Measurements from ENCODE around the gene ADAMTS17.

The ADAMTS17 gene

GRCh38 chr15:100008258-100008657, 333.5 kb downstream of the ADAMTS17 start:
- no peak for DNase-seq (ENCODE audit: low read depth)

DNA sequence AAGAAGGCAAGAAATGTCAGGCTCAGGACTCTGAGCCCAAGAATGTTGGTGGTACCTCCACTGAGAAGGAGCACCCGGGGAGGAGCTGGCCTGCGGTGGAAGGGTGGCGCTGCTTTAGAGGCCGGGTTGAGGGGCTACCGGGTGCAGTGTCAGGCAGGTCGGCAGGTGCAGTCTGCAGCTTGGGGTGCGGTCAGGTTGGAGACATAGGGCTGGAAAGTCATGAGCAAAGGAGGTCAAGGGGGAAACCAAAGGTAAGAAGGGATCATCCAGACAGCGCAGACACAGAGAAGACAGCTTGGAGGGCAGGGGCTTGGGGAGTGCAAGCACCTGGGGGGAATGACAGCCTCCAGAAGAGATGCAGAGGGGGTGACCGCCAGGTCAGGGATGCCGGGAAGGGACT, 334.2 kb downstream of the ADAMTS17 start:
- DNase-seq (ENCODE audit: low read depth), result no peak
- no peak for TF ChIP-seq CTCF (conservative IDR thresholded peaks at IDR 0.05; ENCODE audit: control insufficient read depth, insufficient read depth, low read depth, low read length)
- no peak overlapping the region for H3K4me3 ChIP-seq (ENCODE audit: control insufficient read depth, low read depth, low read length)

More at GRCh38 chr15:100008258-100008657, 333.5 kb downstream of the ADAMTS17 start:
- TF ChIP-seq CTCF (conservative IDR thresholded peaks at IDR 0.05; ENCODE audit: control insufficient read depth, insufficient read depth, low read depth, low read length), result no peak
- no peak overlapping the region for H3K4me3 ChIP-seq (ENCODE audit: control insufficient read depth, low read depth, low read length)

DNA sequence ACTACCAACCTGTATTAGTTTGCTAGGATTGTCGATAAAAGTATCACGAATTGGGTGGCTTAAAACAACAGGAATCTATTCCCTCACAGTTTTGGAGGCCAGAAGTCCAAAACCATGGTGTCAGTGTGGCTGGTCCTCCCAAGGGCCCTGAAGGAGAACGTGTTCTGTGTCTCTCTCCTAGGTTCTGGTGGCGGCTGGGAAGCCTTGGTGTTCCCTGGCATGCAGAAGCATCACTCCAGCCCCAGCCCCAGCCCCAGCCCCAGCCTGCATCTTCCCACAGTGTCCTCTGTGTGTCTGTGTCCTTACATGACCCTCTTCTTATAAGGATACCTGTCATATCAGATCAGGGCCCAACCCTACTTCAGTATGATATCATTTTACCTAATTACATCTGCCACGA, 336.1 kb downstream of the ADAMTS17 start:
- no peak for DNase-seq (ENCODE audit: low read depth)
- TF ChIP-seq CTCF (conservative IDR thresholded peaks at IDR 0.05; ENCODE audit: control insufficient read depth, insufficient read depth, low read depth, low read length), result no peak
- H3K4me3 ChIP-seq (ENCODE audit: control insufficient read depth, low read depth, low read length), result no peak overlapping the region

- TF ChIP-seq CTCF (conservative IDR thresholded peaks at IDR 0.05; ENCODE audit: control insufficient read depth, insufficient read depth, low read depth, low read length), result no peak
- no peak for DNase-seq (ENCODE audit: low read depth)
- no peak overlapping the region for H3K4me3 ChIP-seq (ENCODE audit: control insufficient read depth, low read depth, low read length)
These were observed 336.8 kb downstream of the ADAMTS17 start for GRCh38 chr15:100005013-100005412.

DNA sequence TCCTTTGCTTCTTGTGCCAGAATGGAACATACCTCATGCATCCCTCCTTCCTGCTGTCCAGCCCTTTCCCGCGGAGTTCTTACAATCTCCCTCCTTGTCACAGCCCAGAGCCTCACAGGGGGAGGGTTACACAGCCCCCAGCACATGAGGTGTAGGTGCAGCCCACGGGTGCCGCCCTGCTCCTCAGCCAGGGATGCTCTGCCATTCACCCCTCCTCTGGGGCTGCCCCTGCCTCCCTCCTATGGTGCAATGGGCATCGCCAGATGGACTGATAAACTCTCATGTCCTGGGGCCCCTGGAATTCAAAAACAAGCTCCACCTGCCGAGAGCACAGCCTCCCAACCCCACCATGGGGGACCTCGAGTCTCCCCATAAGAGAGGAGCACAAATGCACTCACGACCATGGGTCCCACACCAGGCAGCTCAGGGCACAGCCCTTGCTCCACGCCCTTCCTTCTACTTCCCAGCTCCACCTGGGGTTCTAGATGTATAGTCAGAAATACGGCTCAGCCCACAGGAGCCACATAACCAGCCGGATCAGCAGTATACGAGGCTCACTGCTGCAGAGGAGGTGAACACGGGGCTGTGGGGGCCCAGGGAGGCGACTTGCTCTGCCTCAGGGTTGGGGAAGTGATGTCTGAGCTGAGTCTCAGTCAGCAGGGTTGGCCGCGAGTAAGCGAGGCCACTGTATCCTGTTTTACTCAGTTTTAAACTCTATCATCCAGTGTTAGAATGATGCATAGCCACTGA, 338.8 kb downstream of the ADAMTS17 start:
- DNase-seq (ENCODE audit: low read depth), result no peak
- no peak for TF ChIP-seq CTCF (conservative IDR thresholded peaks at IDR 0.05; ENCODE audit: control insufficient read depth, insufficient read depth, low read depth, low read length)
- H3K4me3 ChIP-seq (ENCODE audit: control insufficient read depth, low read depth, low read length), result no peak overlapping the region

- no peak for TF ChIP-seq CTCF (conservative IDR thresholded peaks at IDR 0.05; ENCODE audit: control insufficient read depth, insufficient read depth, low read depth, low read length)
These were observed 339.6 kb downstream of the ADAMTS17 start for GRCh38 chr15:100002086-100002620.

More at GRCh38 chr15:100002086-100002620, 339.6 kb downstream of the ADAMTS17 start:
- no peak for DNase-seq (ENCODE audit: low read depth)
- H3K4me3 ChIP-seq (ENCODE audit: control insufficient read depth, low read depth, low read length), result no peak overlapping the region

All from fibroblast of mammary gland (primary cell).